ENCODE results near the gene EPN3.

Gene EPN3

DNA sequence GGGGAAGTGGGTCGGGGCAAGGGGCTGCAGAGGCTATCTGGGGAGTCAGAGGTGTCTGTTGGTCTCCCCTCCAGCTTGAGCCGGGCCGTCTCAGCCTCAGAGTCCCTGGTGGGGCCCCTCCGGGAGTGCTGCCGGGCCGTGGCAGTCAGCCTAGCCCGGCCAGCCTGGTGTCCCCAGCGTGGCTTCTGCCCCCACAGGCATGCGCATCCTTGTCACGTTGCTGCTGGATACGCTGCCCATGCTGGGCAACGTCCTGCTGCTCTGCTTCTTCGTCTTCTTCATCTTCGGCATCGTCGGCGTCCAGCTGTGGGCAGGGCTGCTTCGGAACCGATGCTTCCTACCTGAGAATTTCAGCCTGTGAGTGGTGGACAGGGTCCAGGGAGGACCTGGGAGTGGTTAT lies 39.1 kb downstream of the EPN3 start:
- no peak for DNase-seq

DNA sequence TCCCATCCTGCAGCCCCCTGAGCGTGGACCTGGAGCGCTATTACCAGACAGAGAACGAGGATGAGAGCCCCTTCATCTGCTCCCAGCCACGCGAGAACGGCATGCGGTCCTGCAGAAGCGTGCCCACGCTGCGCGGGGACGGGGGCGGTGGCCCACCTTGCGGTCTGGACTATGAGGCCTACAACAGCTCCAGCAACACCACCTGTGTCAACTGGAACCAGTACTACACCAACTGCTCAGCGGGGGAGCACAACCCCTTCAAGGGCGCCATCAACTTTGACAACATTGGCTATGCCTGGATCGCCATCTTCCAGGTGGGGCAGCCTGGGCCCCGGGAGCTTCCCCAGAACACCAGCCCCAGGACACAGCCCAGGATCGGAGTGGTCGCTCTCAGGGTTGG lies 40.0 kb downstream of the EPN3 start:
- no peak for DNase-seq

DNA sequence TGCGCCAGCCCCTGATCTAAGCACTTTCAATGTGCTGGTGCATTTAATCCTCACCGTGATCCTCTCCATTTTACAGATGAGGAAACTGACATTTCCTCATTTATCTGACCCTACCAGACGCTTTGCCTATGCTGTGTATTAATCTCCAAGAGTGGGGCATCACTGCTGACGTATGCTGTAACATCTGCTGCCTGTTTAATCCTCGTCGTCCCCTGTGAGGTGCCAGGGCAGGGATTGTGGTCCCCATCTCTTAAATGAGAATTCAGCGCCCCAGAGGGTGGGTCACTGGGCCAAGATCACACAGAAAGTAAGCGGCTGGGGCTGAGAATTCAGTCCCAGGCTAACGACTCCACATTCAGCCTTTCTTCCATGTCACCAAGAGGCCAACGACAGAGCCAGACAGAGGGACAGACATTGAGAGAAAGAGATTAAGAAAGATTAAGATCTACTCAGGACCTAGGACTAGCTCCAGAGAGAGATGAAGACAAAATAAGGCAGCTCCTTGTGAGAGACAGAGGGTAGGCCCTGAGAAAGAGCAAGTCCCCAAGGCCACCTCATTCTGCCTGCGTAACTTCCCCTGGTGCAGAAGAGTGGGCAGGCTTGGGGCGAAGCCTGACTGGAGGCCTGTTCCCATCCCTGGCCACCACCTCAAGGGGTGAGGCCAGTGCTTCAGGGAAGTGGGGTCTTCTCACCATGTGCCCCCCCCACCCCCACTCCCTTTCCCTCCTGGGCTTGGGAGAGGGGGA lies 41.5 kb downstream of the EPN3 start:
- no peak for DNase-seq

DNA sequence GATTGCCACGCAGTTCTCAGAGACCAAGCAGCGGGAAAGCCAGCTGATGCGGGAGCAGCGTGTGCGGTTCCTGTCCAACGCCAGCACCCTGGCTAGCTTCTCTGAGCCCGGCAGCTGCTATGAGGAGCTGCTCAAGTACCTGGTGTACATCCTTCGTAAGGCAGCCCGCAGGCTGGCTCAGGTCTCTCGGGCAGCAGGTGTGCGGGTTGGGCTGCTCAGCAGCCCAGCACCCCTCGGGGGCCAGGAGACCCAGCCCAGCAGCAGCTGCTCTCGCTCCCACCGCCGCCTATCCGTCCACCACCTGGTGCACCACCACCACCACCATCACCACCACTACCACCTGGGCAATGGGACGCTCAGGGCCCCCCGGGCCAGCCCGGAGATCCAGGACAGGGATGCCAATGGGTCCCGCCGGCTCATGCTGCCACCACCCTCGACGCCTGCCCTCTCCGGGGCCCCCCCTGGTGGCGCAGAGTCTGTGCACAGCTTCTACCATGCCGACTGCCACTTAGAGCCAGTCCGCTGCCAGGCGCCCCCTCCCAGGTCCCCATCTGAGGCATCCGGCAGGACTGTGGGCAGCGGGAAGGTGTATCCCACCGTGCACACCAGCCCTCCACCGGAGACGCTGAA lies 43.2 kb downstream of the EPN3 start:
- no peak for DNase-seq

DNA sequence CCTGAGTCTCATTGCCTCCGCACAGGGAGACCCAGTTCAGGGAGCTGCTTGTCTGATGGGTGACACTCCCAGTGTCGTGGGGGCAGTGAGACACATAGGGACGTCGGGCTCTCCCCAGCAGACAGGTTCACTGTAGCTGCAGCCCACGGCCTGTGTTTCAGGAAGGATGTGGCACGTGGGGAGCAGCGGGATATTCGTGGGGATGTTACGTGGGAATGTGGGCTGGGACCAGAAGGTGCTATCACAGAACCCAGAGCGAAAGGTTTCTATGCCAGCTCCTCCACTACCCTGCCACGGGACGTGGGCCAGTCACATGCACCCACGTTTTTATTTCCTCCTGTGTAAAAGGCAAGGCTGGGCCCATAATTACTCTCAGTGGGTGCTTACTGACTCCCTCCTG lies 44.3 kb downstream of the EPN3 start:
- no peak for DNase-seq

DNA sequence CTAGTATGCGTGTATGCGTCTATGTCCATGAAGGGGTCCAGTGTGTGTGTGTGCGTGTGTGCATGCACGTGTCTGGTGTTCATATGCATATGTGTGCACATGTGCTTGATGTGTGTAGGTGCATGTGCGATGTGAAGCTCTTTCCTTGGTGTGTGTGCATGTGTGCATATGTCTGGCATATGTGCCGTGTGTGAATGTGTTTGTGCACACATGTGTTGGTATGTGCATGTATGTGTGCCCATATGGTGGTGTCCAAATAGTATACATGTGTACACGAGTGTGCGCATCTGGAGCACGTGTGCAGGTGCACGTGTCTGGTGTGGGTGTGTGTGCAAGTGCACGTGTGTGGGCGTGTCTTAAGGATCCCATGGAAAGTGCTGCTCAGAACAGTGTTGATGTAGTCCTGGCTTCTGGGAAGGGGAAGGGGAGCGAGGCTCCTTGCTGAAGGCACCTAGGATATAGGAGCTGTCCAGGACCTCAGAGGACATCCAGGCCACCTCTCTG lies 45.0 kb downstream of the EPN3 start:
- DNase-seq, result no peak

DNA sequence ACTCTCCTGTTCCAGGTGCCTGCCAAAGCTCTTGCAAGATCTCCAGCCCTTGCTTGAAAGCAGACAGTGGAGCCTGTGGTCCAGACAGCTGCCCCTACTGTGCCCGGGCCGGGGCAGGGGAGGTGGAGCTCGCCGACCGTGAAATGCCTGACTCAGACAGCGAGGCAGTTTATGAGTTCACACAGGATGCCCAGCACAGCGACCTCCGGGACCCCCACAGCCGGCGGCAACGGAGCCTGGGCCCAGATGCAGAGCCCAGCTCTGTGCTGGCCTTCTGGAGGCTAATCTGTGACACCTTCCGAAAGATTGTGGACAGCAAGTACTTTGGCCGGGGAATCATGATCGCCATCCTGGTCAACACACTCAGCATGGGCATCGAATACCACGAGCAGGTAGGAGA lies 45.6 kb downstream of the EPN3 start:
- no peak for DNase-seq

DNA sequence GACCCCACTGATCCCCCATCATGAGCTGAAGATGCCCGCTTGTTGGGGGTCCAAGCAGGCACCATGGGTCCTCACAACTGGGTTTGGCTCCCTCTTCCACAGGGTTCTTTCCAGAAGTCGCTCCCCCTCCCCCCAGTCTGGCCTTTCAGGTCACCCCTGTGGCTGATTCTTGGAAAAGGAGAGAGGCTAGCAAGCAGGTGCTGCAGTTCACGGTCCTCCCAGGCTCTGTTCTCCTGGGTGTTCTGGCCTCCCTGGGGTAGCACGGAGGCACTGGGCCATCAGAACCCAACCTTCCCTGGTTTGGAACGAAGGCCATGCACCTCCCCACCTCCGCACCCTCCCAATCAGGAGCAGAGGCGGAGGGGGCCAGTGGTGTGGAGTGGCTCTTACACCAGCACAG lies 46.9 kb downstream of the EPN3 start:
- no peak for DNase-seq

DNA sequence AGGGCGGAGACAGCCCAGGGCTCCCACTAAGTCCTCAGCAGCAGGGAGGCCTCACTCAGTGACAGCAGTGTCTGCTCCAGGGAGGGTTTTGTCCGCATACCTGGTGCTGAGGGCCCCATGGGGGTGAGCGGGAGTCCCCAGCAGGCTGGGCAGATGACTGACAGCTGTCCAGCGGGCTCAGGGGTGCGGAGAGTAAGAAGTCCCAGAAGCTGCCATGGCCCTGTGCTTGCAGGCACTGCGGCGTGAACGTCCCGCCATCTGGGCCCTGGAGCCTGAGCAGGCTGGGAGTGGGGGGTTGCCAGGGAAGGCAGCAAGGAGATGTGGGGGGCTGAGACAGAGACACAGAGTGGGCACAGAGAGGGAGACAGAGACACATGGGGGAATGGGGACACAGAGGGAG lies 48.1 kb downstream of the EPN3 start:
- DNase-seq, result no peak

DNA sequence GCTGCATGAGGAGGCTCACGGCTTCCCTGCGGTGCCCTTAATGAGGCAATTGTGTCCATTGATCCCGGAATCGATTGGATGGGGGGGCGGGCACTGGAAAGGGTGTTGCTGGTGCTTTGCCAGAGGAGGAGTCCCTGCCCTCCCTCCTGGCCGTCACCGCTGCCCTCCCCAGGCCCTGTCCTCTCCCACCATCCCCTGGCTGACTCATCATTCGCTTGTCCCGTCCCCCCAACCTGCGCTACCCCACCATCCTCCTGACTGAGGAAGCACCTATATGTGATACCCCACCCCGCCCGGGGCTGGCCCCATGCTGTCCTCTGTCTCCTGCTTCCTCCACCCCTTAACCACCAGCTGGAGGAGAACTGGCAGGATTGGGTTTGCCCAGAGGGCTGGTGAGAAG lies 48.8 kb downstream of the EPN3 start:
- no peak for DNase-seq

DNA sequence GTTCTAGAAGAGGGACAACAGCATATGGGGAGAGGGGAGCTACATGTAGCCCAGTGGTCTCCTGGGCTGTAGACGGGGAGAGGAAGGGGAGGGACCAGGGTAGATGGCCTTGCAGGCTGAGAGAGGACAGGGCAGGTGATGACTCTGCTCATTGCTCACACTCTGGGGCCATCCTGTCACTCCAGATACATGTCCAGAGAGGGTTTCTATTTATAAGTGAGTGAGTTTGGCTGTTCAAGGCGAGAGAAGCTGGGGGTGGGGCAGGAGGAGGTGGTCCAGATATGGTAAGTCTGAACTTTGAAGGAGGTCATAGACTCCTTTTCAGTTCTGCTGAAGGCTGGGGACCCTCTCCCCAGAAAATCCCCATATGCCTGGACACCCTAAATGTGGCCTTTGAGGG lies 50.2 kb downstream of the EPN3 start:
- no peak for DNase-seq

DNA sequence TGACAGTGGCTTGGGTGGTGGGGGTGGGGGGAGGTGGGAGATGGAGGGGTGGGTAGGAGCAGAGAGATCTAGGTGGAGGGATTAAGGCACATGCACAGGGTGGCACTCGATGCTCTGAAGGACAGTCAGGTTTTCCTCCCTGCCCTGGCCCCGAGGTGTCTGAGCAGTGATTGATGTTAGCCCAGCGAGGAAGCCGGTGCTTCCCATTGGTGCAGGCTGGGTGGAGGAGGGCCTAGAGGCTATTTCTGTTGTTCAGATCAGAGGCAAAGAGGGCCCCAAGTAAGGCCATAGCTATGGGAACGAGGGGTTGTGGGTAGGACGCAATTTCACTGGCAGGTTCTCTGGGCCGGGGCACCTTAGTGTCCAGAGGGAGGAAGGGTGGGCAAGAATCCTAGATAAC lies 51.1 kb downstream of the EPN3 start:
- no peak for DNase-seq

DNA sequence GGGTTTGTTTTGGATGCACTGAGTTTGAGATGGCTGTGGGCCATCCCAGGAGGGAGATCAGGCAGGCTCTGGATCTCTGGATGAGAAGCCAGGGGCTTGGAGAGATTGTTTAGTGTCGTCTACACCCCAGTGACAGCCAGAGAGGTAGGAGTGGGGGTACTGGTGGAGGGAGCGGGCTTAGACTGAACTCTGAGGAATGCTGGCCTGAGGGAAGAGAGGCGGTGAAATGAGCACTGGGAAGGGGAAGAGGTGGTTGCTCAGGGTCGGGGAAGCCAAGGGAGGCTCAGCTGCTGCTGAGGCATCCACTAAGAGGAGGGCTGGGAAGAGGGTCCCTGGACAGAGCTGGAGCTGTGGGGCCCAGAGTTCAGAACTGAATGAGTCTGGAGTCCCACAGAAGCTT lies 51.6 kb downstream of the EPN3 start:
- no peak for DNase-seq

DNA sequence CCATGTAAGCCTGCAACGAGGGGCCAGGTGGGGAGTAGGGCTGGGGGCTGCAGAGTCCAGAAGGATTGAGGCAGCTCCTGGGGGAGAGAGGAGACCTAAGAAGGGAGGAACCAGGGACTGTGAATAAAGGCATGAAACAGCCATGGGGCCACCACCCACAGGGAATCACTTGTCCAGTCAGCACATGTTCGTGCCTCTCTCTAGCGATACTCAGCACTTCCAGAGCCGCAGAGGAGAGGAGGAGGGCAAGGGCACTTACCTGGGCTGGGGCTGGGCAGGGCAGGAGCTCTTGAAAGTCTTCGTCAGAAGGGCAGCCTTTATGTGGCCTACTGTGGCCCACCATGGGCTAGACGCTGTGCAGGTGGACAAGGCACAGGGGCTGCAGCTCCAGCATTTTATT lies 52.2 kb downstream of the EPN3 start:
- DNase-seq, result no peak

DNA sequence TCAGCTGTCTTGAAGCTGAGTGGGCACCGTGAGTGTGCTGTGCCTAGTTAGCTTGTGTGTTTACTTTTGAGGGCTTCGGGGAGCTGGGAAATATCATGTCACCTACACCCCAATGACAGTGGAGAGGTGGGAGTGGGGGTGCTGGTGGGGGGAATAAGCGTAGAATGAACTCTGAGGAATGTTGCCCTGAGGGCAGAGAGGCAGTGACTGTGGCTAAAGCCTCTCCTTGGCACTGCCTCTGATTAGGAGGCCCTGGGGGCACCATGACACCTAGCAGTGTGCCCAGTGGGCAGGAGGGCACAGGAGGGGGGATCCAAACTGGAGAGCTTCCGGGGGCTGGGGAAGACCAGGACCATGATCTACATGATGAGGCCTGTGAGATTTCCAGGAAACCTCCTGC lies 52.8 kb downstream of the EPN3 start:
- no peak for DNase-seq

DNA sequence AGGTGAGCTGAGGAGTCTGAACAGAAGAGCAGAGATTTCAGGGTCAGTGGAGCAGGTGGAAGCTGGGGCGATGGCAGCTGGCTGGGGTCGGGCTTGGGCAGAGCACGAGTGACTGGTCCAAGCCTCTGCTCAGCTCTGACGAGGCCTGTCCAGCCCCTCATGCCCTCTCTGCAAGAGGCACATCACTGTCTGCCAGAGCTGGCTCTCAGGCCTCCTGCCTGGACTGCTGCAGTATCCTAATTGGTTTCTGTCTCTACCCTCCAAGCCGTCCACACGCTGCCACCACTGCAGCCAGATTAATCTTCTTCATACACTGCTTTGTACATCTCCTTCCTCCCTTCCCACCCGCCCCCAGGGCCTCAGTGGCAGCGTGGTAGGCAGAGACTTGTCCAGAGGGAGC lies 53.4 kb downstream of the EPN3 start:
- DNase-seq, result no peak

DNA sequence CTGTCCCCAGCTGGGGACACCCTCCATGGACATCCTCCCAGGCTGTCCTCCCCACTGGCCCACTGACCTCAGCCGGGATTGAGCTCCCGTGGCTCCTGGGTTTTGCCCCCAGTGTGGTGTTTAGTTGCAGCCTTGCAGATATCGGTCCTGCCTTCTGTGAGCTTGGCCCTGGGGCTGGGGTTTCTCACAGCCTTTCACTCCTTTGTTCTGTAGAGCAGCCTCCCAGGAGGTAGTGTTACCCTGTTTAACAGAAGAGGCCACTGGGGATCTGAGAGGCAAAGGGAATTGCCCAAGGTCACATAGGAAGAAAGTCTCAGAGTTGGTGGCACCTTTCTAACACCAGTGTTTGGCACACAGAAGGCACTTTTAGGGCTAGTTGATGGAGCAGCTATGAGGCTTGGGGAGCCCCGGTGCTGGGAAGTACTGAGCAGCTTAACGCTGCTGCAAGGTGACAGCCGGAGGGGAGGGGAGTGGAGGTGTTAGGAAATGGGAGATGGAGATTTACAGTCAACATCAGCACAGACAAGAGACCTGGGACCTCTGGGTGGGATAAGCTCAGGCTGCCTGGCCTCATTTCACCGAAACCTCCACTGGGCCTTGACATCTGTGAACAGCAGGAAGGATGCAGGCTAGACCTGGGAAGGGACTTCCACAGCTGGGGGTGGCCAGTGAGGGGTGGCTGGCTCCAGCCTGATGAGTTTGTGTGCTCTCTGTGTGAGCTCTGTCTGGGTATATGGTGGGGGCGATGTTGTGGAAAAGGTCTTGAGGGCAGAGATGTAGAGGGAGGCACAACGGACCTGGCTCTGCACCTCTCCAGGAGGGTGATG lies 54.1 kb downstream of the EPN3 start:
- DNase-seq, result no peak

DNA sequence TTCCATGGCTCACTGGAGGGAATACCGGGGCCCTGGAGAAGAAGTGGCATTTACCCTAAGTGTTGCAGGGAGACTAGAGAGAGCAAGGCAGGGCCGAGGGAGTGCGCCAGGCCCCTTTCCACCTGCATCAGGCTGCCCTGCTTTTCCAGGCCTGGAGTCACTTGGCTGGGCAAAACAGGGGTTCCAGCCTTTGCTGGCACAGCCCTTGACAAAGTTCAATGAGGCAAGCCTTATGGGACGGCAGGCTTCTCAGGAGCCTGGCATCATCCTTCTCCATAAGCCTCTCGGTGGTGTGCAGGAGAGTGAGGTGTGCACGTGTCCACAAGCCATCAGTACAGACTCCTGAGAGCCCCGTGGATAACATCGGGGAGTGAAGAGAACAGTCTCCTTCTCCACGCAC lies 55.0 kb downstream of the EPN3 start:
- DNase-seq, result no peak

DNA sequence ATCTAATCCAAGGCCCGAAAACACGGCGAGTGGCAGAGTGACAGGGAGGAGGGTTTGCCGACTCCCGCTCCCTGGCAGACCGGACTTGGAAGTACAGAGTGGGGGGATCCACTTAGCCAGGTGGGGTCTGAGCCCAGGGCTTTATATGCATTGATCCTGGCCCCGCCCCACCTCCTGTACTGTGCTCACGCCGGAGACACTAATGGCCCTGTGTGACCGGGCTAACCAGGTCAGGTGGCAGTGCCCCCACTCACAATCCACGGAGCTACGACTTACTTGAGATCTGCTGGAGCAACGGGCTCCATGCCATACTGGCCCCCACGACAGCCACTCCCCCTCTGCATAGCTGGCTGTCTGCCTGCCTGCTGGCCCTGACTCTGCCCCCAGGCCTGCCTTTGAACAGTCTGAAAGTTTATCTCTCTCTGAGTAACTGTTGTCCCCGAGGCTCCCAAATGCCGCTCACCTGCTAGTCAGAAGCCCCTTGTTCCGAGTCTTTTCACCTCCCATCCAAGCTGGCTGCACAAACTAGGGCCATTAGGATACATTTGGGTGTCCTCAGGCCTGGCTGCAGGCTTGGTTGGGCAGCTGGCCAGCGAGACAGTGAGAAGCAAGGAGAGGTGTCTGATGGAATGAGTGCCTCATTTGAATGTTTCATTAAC lies 56.0 kb downstream of the EPN3 start:
- no peak for DNase-seq

DNA sequence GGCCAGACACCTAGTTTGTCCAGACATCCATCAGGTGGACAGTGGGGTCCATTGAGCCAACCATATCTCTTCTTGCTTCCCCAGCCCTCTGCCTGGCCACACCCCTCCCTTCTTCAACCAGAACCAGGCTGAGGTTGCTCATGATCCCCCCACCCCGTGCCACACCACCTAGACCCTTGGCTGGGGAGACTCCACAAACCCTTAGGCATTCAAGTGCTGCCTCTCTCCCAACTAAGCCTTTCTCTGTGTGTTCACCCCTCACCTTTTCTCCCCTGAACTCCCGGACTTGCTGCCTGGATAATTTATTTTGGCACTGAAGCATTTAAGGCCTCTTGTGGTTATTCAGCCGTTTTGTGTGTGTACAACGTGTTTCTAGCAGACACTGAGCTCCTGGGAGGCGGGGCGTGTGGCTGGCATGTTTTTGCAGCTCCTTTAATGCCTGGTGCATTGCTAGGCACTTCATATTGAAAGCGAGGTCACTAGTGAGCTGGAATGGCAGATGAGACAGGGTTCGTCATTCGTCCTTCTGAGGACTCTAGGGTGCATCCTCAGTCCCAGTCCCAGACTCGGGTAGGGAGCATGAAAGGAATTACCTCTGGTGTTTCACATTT lies 56.7 kb downstream of the EPN3 start:
- DNase-seq, result no peak

DNA sequence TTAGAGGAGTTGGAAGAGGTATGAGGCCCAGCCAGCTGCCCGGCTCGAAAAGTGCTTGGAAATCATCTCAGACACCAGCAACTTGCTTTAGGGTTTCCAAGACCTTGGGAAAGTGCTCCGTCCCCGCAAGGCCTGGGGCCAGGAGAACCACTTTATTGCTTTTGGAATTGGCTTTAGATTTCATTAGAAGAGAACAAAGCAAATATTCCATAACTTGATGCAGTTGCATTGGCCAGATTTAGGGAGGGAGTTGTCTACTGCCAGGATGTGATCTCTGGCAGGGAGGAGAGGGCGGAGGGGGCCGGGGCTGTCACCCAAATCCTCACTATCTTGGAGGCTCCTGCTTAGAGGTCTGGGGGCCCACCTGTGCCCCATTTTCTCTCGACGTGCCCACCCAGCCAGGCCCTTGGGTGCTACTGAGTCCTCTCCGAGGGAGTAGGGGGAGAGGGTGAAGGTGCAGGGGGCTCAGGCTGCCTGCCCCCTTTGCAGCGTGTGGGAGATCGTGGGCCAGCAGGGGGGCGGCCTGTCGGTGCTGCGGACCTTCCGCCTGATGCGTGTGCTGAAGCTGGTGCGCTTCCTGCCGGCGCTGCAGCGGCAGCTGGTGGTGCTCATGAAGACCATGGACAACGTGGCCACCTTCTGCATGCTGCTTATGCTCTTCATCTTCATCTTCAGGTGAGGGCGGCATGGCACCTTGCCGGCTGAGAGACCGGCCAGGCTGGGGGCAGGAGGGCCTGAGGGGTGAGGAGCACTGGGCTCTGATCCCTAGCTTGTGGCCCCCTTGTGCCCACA lies 58.6 kb downstream of the EPN3 start:
- DNase-seq, result no peak

DNA sequence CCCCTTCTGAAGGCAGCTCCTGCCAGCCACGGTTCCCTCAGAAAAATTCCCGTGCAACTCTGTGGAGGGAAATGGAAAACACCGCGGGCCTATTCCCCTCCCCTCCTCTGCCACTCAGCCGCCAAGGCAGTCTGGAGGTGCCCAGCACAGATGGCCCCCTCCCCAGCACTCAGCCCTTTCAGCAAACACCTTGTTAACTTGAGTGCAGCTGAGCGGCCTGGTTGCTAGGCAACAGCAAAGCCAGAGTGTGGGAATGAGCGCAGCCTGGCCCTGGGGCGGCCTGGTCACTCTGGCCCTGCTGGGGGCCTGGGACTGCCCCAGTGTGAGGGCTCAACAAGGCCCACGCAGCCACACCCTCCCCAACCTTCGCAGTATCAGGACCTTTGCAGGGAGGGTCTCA lies 60.8 kb downstream of the EPN3 start:
- no peak for DNase-seq

All from MV-4-11 (cell line).